Stimulated activated CD8-positive, alpha-beta memory T cell treated with anti-CD3 and anti-CD28 coated beads, Interleukin-7, amount 100 ng/mL, for 24 hours (primary cell): ENCODE measurements around the gene PTPRK.
A peak's percentile ranks its signal among the peaks of the same experiment; 100 is the strongest.

Source experiments
- DNase-seq: peaks from one replicate; pipeline ENCODE4 v3.0.0-alpha.2; 2020; ENCODE audit warnings: low read depth

Gene PTPRK

GRCh38 chr6:128520436-128521281 is at the start of gene PTPRK:
Gene PTPRK, minus strand, starts transcription at chr6:128520599. Its CDS starts 241 bp downstream, at chr6:128520358.
- DNase-seq: peak; percentile 69

- no peak for DNase-seq
These were observed 46.6 kb upstream of the PTPRK start for GRCh38 chr6:128567029-128567428.

GRCh38 chr6:128560966-128561365 is 40.6 kb upstream of the PTPRK start:
- DNase-seq: no peak

GRCh38 chr6:128558924-128559323 is 38.5 kb upstream of the PTPRK start:
- no peak for DNase-seq

GRCh38 chr6:128558021-128558420 is 37.6 kb upstream of the PTPRK start:
- no peak for DNase-seq

- no peak for DNase-seq
These were observed 36.7 kb upstream of the PTPRK start for GRCh38 chr6:128557081-128557480.

GRCh38 chr6:128554302-128554701 is 33.9 kb upstream of the PTPRK start:
- DNase-seq: no peak

- DNase-seq: no peak
These were observed 20.9 kb upstream of the PTPRK start for GRCh38 chr6:128541261-128541660.

GRCh38 chr6:128538763-128539162 is 18.4 kb upstream of the PTPRK start:
- DNase-seq: no peak

GRCh38 chr6:128532827-128533226 is 12.4 kb upstream of the PTPRK start:
- no peak for DNase-seq

GRCh38 chr6:128532136-128532535 is 11.7 kb upstream of the PTPRK start:
- DNase-seq: no peak

- no peak for DNase-seq
These were observed 11.3 kb upstream of the PTPRK start for GRCh38 chr6:128531696-128532095.

- DNase-seq: no peak
These were observed 7.8 kb upstream of the PTPRK start for GRCh38 chr6:128528241-128528640.

- no peak for DNase-seq
These were observed 7.0 kb upstream of the PTPRK start for GRCh38 chr6:128527375-128527774.

GRCh38 chr6:128526152-128526914 is 5.9 kb upstream of the PTPRK start:
- DNase-seq: no peak

- no peak for DNase-seq
These were observed 5.0 kb upstream of the PTPRK start for GRCh38 chr6:128525406-128525805.

GRCh38 chr6:128521282-128521632 is 858 bp upstream of the PTPRK start:
- DNase-seq: no peak

GRCh38 chr6:128519931-128520435 is 416 bp downstream of the PTPRK start:
- DNase-seq: no peak

- no peak for DNase-seq
These were observed 1.1 kb downstream of the PTPRK start for GRCh38 chr6:128519132-128519930.

GRCh38 chr6:128518434-128519131 is 1.8 kb downstream of the PTPRK start:
- no peak for DNase-seq

- no peak for DNase-seq
These were observed 3.3 kb downstream of the PTPRK start for GRCh38 chr6:128517124-128517523.

GRCh38 chr6:128516514-128516898 is 3.9 kb downstream of the PTPRK start:
- DNase-seq: no peak
